GM12874 (cell line): ENCODE data around the gene LRRC45.

Source experiments
- TF ChIP-seq, protein P1 (sequence below): IDR thresholded peaks from 2 replicates; pipeline ENCODE4 v1.5.1; 2011; ENCODE audit warnings: low read depth, mild to moderate bottlenecking, control low read depth, low read length, moderate library complexity; ENCODE audit not compliant: insufficient read depth

LRRC45 gene

DNA sequence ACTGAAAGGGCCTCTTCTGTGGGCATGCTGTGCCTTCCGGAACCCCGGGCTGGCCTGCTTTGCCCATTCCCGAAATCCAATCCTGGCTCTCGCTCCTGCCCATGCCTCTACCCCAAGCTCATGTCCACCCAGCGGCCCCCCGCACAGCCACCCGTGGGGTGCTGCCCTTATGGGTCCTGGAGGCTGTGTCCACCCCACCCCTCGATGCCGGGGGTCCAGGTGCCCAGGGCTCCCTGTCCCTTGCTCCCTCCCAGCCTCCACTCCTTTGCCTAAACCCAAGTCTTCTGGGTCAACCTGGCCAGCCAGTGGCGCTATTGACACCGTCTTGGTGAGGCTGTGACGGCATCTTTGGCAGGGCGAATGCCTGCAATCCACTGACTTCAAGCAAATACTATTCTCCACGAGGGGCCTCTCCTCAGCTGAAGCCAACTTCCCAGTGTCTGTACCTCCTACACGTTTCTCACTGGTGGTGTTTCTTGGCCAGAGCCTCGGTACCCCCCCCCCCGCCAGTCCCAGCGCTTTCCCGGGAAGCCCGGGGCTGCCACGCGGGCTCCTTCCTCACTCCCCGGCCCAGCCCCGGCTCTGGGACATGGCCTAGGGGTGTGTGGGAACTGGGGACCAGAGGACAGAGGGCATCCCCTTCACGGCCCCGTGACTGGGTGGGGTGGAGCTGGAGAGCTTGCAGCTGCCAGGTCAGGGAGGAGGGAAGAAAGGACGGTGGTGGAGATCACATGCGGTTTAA lies 54.7 kb downstream of the LRRC45 start:
- TF ChIP-seq, protein P1, sequence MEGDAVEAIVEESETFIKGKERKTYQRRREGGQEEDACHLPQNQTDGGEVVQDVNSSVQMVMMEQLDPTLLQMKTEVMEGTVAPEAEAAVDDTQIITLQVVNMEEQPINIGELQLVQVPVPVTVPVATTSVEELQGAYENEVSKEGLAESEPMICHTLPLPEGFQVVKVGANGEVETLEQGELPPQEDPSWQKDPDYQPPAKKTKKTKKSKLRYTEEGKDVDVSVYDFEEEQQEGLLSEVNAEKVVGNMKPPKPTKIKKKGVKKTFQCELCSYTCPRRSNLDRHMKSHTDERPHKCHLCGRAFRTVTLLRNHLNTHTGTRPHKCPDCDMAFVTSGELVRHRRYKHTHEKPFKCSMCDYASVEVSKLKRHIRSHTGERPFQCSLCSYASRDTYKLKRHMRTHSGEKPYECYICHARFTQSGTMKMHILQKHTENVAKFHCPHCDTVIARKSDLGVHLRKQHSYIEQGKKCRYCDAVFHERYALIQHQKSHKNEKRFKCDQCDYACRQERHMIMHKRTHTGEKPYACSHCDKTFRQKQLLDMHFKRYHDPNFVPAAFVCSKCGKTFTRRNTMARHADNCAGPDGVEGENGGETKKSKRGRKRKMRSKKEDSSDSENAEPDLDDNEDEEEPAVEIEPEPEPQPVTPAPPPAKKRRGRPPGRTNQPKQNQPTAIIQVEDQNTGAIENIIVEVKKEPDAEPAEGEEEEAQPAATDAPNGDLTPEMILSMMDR, result no peak

DNA sequence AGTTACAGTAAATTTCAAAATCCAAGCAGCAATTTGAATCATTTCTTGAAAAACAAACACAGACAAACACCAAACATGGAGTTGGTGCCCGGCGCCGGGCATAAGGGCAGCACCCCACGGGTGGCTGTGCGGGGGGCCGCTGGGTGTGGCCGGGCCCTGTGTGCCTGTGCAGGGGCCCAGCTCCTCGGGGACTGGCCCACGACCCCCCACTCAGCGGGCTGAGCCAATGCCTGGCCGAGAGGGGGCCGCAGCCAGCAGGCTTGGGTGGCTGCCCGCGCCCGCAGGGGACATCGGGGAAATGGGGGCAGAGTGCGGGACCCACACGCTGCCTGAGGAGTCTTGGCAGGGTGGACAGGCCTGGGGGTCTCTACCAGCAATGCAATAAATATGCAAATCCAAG lies 55.3 kb downstream of the LRRC45 start:
- TF ChIP-seq, protein P1, result no peak

DNA sequence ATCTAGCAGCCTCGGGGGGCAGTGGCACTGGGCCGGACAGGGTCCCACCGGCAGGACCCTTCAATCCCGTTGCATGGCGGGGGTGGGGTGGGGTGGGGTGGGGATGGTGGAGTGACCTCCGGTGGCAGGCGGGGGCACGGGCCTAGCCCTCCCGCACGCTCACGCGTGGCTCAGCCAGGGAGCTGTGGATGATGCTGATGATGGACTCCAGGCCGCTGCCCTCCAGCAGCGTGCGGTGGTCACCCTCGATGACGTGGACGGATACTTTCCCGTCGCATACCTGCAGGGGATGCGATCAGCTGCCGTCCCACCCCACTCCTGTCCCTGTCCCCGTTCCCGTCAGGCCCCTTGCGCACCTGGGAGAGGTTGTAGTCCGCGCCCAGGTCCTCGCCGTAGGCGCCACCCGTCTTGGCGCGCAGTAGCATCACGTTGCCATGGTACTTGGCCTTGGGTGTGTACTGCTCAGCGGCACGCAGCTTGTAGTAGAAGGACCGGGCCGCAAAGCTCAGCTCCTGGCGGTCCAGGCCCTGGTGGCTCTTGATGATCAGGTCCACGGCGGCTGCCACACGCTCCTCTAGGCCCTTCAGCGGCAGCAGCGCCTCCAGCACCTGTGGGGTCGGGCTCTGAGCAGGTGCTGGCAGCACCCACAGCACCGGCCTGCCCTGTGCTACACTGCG lies 56.0 kb downstream of the LRRC45 start:
- TF ChIP-seq, protein P1, result no peak

DNA sequence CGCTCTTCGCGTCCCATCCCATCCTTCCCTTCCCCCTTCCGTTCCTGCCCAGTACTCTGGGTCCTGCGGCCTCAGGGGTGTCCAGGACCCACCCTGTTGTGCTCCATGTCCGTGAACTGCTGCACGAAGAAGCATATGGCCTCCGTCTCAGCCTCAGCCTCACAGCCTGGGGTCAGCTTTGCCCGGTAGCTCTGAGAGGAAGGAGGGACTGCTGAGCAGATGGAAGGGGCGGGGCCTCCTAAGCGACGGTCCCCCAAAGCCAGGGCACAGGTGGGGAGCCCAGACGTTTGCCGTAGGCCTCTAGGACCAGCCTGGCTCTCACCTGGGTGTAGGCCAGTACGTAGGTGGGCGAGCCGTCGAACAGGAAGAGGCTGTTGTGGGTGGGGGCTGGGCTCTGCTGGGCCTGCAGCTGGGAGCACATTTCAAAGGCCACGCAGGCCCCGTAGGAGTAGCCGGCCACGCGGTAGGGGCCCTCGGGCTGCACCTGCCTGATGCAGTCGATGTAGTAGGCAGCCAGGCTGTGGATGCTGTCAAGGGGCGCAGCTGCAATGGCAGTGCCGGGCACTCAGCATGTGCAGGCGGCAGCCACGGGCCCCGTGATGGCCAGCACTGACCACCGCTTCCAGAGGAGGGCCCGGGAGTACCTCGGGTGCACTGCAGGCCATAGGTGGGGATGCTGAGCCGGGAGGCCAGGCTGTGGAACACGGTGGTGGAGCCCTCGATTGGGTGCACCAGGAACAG lies 57.1 kb downstream of the LRRC45 start:
- TF ChIP-seq, protein P1, result no peak
